ENCODE measurements around the gene SPARCL1. TPM values are rescaled to one million over a fixed set of nuclear protein-coding genes. Genes with fewer than 3 reads are reported as not detected.

SPARCL1 gene
- total and polyA plus RNA-seq, 4 donors, result 1.9 to 25.8 (median 13.3) TPM

DNA sequence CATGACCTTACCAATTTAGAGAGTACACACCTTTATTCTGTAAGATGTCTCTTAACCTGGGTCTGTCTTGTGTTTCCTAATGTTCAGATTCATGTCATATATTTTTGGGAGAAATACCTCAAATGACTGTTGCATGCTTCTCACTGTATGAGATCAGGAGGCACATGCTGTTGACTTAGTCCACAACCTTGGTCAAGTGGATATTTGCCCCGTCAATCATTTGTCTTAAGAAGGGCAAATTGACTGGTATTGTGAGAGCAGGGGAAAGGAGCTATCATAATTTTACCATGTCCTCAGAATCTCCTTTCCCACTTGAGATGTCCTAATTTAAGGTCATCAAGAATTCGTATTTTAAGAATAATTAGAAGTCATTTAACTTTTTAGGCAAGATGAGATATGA is 95.8 kb downstream of the SPARCL1 start (continued):
- TF ChIP-seq FOXA2 (IDR thresholded peaks at IDR 0.05), result no peak

DNA sequence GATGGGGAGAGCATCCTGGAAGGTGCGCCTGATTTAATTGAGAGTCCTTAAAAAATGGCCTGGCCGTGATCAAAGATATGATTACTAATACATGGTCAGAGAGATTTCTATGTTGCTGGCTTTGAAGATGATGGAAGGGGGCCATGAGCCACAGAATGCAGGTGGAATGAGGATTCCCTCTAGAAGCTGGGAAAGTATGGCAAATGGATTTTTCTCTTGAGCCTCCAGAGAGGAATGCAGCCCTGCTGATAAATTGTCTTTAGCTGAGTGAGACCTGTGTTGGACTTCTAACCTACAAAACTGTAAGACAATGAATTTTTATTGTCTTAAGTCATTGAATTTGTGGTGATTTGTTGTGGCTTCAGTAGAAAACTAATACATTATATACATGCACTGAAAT is 99.1 kb downstream of the SPARCL1 start:
- WGBS, result 95% methylated on average over 2 of the region's 2 CpGs
- no peak overlapping the region for H3K9ac ChIP-seq (ENCODE audit: low read depth in 1 of 2, low read length in 2 of 2)
- H3K36me3 ChIP-seq (ENCODE audit: control insufficient read depth in 4 of 4, insufficient read depth in 3 of 4, low read depth in 1 of 4, low read length in 3 of 4), result no peaks in the 10 kb centered on the region
- no peak for DNase-seq (ENCODE audit: low spot score)
- no peaks in the 10 kb centered on the region for H3K9me3 ChIP-seq (ENCODE audit: control insufficient read depth in 4 of 4, low read length in 3 of 4)
- H3K4me3 ChIP-seq (ENCODE audit: low read depth in 1 of 3, low read length in 3 of 3), result no peak overlapping the region
- H3K27me3 ChIP-seq (ENCODE audit: control insufficient read depth in 4 of 4, insufficient read depth in 4 of 4, low read length in 3 of 4), result no peaks in the 10 kb centered on the region
- peaks cover 0 to 19% (median 4%) of the 10 kb centered on the region in 4 donors for H3K4me1 ChIP-seq (ENCODE audit: control insufficient read depth in 4 of 4, insufficient read depth in 4 of 4, low read length in 3 of 4)
- no peak overlapping the region for H3K27ac ChIP-seq (ENCODE audit: low read depth in 1 of 2, low read length in 2 of 2)
- no peak for TF ChIP-seq EGR1 (IDR thresholded peaks at IDR 0.05; ENCODE audit: low read depth in 2 of 2)
- no peak for TF ChIP-seq CTCF (IDR thresholded peaks at IDR 0.05; ENCODE audit: low read depth, low read length, missing input control)
- TF ChIP-seq, protein P1, sequence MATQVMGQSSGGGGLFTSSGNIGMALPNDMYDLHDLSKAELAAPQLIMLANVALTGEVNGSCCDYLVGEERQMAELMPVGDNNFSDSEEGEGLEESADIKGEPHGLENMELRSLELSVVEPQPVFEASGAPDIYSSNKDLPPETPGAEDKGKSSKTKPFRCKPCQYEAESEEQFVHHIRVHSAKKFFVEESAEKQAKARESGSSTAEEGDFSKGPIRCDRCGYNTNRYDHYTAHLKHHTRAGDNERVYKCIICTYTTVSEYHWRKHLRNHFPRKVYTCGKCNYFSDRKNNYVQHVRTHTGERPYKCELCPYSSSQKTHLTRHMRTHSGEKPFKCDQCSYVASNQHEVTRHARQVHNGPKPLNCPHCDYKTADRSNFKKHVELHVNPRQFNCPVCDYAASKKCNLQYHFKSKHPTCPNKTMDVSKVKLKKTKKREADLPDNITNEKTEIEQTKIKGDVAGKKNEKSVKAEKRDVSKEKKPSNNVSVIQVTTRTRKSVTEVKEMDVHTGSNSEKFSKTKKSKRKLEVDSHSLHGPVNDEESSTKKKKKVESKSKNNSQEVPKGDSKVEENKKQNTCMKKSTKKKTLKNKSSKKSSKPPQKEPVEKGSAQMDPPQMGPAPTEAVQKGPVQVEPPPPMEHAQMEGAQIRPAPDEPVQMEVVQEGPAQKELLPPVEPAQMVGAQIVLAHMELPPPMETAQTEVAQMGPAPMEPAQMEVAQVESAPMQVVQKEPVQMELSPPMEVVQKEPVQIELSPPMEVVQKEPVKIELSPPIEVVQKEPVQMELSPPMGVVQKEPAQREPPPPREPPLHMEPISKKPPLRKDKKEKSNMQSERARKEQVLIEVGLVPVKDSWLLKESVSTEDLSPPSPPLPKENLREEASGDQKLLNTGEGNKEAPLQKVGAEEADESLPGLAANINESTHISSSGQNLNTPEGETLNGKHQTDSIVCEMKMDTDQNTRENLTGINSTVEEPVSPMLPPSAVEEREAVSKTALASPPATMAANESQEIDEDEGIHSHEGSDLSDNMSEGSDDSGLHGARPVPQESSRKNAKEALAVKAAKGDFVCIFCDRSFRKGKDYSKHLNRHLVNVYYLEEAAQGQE (IDR thresholded peaks at IDR 0.05), result no peak
- no peak for TF ChIP-seq NR2F2 (IDR thresholded peaks at IDR 0.05)
- no peak for TF ChIP-seq SP1 (IDR thresholded peaks at IDR 0.05)
- no peak for TF ChIP-seq YY1 (IDR thresholded peaks at IDR 0.05)
- TF ChIP-seq, protein P2, sequence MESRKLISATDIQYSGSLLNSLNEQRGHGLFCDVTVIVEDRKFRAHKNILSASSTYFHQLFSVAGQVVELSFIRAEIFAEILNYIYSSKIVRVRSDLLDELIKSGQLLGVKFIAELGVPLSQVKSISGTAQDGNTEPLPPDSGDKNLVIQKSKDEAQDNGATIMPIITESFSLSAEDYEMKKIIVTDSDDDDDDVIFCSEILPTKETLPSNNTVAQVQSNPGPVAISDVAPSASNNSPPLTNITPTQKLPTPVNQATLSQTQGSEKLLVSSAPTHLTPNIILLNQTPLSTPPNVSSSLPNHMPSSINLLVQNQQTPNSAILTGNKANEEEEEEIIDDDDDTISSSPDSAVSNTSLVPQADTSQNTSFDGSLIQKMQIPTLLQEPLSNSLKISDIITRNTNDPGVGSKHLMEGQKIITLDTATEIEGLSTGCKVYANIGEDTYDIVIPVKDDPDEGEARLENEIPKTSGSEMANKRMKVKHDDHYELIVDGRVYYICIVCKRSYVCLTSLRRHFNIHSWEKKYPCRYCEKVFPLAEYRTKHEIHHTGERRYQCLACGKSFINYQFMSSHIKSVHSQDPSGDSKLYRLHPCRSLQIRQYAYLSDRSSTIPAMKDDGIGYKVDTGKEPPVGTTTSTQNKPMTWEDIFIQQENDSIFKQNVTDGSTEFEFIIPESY (IDR thresholded peaks at IDR 0.05), result no peak
- no peak for TF ChIP-seq ATF3 (IDR thresholded peaks at IDR 0.05)
- no peak for TF ChIP-seq TAF1 (conservative IDR thresholded peaks at IDR 0.05)
- TF ChIP-seq GABPA (IDR thresholded peaks at IDR 0.05 in 1 of 2, conservative IDR thresholded peaks at IDR 0.05 in 1 of 2), result no peak
- TF ChIP-seq RAD21 (IDR thresholded peaks at IDR 0.05), result no peak
- no peak for TF ChIP-seq FOXA1 (IDR thresholded peaks at IDR 0.05)
- TF ChIP-seq HNF4G (IDR thresholded peaks at IDR 0.05), result no peak
- TF ChIP-seq HNF4A (conservative IDR thresholded peaks at IDR 0.05), result no peak
- TF ChIP-seq MAX (IDR thresholded peaks at IDR 0.05), result no peak
- no peak for TF ChIP-seq RXRA (IDR thresholded peaks at IDR 0.05)
- no peak for TF ChIP-seq FOXA2 (IDR thresholded peaks at IDR 0.05)
- no peak for TF ChIP-seq JUND (IDR thresholded peaks at IDR 0.05)

All from liver (tissue), 9 donors.